IMR-90 (cell line): ENCODE results near the gene TMEM14C.

Experiments used
- FOS ChIP-seq: fragments of 150-350 bp; IDR thresholded peaks from 2 replicates; pipeline ENCODE4 v1.6.1; 2016; ENCODE audit warnings: low read depth, low read length
- MAFK ChIP-seq: IDR thresholded peaks from 2 replicates; pipeline ENCODE4 v1.6.1; 2012; ENCODE audit warnings: low read depth, low read length, improper control_type of control experiment
- POLR2A ChIP-seq: IDR thresholded peaks from 2 replicates; pipeline ENCODE4 v1.6.1; 2012; ENCODE audit warnings: mild to moderate bottlenecking, low read depth, low read length
- RAD21 ChIP-seq: IDR thresholded peaks from 2 replicates; pipeline ENCODE4 v1.6.1; 2012; ENCODE audit warnings: low read length, improper control_type of control experiment
- RCOR1 ChIP-seq: IDR thresholded peaks from 2 replicates; pipeline ENCODE4 v1.6.1; 2012; ENCODE audit warnings: mild to moderate bottlenecking, low read length, improper control_type of control experiment; ENCODE audit not compliant: insufficient replicate concordance
- TF ChIP-seq, protein P1 (sequence below): conservative IDR thresholded peaks from 2 replicates; pipeline ENCODE4 v1.5.1; 2012; ENCODE audit warnings: mild to moderate bottlenecking, low read depth, low read length, improper control_type of control experiment
- TF ChIP-seq, protein P2 (sequence below): fragments of 150-350 bp; IDR thresholded peaks from 2 replicates; pipeline ENCODE4 v1.6.1; 2017; ENCODE audit warnings: mild to moderate bottlenecking, antibody characterized with exemption, low read length, low read depth

DNA sequence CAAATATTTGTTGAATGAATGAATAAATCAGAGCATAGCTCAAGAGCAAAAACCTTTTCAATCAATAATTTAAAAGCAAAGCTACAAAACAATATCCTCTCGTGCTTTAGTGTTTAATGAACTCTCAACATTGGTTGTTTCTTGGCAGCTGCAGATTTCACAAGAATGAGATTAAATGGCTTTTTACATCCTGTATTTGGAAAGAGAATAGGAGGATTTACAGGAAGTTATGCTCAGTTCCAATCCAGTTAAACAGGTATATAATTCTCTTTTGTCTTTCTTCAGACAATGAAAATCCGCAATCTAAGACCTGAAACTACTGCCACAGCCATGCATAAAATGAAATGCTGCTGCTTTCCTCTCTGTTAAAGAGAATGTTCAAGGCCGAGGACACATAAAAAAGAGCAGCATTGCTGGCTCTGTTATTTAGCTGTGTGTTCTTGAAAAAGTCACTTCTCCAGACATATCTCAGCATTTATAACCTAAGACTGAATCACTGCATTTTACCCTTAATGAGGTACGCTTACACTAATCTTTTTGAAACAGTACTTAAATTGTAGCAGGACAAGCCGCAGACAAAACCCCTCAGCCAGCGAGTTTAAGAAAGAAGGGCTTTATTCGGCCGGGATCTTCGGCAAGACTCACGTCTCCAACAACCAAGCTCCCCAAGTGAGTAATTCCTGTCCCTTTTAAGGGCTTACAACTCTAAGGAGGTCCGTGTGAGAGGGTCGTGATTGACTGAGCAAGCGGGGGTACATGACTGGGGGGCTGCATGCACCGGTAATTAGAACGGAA lies 32.0 kb upstream of the TMEM14C start:
- TF ChIP-seq POLR2A (no peak), FOS (no peak), RAD21 (no peak), RCOR1 (no peak), MAFK (no peak)
- TF ChIP-seq, protein P1, sequence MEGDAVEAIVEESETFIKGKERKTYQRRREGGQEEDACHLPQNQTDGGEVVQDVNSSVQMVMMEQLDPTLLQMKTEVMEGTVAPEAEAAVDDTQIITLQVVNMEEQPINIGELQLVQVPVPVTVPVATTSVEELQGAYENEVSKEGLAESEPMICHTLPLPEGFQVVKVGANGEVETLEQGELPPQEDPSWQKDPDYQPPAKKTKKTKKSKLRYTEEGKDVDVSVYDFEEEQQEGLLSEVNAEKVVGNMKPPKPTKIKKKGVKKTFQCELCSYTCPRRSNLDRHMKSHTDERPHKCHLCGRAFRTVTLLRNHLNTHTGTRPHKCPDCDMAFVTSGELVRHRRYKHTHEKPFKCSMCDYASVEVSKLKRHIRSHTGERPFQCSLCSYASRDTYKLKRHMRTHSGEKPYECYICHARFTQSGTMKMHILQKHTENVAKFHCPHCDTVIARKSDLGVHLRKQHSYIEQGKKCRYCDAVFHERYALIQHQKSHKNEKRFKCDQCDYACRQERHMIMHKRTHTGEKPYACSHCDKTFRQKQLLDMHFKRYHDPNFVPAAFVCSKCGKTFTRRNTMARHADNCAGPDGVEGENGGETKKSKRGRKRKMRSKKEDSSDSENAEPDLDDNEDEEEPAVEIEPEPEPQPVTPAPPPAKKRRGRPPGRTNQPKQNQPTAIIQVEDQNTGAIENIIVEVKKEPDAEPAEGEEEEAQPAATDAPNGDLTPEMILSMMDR: no peak
- TF ChIP-seq, protein P2, sequence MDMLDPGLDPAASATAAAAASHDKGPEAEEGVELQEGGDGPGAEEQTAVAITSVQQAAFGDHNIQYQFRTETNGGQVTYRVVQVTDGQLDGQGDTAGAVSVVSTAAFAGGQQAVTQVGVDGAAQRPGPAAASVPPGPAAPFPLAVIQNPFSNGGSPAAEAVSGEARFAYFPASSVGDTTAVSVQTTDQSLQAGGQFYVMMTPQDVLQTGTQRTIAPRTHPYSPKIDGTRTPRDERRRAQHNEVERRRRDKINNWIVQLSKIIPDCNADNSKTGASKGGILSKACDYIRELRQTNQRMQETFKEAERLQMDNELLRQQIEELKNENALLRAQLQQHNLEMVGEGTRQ: no peak
